Activated T-helper 1 cell treated with Interleukin-2 at 50 U/mL for 16 hours (primary cell): ENCODE results near the gene CYCS.
"Not testable (repeated sequence)": the region's sequence is repeated elsewhere in the genome, so short reads cannot be mapped to it uniquely, and the experiment has no call there.

ENCODE experiments used
- DNase-seq: peaks from one replicate; pipeline ENCODE4 v3.0.0-alpha.2; 2020; ENCODE audit warnings: low read depth

CYCS gene

DNA sequence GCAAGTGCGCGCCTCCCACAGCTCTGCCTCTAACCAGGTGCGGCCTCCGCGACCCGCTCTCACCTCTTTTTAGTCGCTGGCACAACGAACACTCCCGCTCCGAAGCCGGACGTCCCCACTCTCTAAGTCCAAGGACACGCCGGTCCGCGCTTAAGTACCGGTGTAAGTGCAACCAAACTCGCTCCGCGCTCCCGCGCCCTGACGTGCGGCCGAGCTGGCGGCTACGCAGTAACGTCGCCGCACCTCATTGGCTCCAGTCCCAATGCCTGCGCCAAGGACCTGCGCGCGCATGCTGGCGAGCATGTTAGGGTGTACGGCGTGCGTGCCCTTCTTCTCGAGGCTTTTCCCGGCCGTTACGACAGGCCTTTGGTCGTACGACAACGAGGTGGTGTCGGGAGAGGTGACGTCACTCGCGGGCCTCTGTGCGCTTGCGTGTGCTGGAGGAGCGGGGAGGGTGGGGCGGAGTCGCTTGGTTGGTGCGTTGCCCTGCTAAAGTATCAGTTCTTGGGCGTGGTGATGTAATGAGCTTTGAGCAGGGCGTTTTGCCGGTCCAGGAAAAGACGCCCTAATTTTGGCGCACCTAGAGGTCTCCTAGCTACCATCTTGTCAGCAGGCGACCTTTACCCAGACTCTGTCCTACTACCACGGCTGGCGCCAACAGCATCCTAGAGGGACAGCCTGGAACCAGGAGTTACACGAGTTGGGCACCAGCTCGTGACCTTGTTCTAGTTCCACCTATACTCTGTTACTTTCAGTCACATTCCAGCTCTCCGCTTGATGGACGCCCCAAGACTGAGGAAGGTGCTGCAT lies at the start of gene CYCS:
Gene CYCS, minus strand, starts transcription at position 124 of the 810 bp plus-strand sequence. CDS start 1,141 bp downstream, outside the sequence.
- peak; percentile 99 for DNase-seq

DNA sequence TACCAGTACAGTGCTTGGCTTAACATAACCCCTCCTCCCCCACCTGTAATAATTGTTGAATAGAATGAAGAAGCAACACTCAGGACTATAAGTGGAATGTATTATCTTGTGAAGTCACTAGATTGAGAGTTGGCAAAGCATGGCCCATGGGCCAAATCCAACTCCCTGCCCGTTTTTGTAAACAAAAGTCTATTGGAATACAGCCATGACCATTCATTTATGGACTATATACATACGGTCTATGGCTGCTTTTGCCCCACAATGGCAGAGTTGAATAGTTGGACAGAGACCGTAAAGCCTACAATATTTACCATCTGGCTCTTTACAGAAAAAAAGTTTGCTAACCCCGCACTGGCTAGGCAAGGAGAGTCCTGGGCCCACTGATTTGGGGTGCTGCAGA lies 48.1 kb upstream of the CYCS start:
- DNase-seq: no peak

GRCh38 chr7:25171516-25171915 lies 46.5 kb upstream of the CYCS start:
- no peak for DNase-seq

GRCh38 chr7:25171071-25171470 lies 46.0 kb upstream of the CYCS start:
- no peak for DNase-seq

DNA sequence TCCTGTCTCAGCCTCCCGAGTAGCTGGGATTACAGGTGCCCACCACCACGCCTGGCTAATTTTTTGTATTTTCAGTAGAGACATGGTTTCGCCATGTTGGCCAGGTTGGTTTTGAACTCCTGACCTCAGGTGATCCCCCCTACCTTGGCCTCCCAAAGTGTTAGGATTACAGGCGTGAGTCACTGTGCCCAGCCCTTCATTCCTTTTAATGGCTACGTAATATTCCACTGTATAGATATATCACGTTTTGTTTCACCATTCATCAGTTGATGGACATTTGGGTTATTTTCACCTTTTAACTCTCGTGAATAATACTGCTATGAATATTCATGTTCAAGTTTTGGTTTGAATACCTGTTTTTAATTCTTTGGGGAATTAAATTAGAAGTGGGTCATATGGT lies 44.6 kb upstream of the CYCS start:
- no peak for DNase-seq

GRCh38 chr7:25168145-25168544 lies 43.1 kb upstream of the CYCS start:
- no peak for DNase-seq

DNA sequence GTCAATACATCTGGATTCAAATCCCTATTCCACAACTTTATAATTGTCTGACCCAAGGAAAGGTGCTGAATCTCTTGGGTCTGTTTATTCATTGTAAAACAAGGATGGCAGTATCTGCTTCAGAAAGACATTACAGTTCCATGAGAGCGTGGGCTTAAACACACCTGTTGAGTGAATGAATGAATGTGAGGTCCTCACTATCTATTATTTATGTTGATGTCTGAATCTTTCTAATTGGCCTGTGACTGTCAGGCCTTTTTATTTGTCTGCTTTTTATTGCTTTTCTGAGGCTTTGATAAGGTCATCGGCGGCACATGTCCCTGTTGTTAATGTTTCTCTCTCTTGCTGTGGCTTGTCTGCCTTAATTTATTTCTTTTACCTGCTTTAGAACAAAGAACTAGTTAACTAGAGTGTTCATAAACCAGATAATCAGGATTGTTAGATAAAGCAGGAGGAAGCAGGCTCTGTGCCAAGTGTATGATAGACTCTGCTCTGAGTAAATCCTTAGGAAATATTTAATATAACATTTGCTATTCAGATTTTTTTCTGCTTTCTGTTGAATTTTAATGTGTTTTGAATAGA lies 42.3 kb upstream of the CYCS start:
- no peak for DNase-seq

DNA sequence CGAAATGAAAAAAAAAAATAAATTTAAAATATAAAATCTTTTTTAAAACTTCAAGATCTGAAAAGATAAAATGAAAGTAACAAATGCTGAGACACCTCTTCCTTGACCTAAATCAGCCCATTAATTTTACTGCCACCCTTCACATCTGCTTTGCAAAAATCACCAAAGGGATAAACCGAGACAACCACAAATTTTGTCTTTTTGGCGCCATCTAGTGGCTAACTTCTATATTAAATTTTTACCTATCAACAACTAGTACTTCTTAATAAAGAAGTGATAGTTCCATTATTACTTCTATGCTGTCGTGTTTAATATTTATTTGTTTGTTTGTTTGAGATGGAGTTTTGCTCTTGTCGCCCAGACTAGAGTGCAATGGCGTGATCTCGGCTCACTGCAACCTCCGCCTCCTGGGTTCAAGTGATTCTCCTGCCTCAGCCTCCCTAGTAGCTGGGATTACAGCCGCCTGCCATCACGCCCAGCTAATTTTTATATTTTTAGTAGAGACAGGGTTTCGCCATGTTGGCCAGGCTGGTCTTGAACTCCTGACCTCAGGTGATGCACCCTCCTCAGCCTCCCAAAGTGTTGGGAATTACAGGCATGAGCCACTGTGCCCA lies 35.0 kb upstream of the CYCS start:
- not testable (repeated sequence) for DNase-seq

DNA sequence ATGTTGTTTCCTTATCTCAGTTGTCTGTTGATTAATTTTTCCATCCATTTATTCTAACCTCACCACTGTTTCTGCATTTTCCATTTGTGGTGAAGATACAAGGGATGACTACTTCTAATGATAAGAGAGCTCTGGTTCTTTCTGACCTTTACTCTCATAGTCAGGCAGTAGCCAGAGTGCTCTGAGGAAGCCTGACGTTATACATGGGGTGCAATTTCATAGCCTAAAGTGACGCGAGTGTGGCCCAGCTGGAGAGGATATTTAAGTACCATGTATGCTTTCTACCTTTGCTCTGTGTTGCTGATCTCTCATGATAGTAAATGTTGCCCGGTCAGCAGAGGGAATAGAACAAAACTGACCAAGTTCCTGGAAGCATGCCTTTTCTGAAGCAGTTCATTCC lies 33.9 kb upstream of the CYCS start:
- DNase-seq: no peak

- no peak for DNase-seq
Measured at GRCh38 chr7:25151773-25152172, 26.7 kb upstream of the CYCS start.

DNA sequence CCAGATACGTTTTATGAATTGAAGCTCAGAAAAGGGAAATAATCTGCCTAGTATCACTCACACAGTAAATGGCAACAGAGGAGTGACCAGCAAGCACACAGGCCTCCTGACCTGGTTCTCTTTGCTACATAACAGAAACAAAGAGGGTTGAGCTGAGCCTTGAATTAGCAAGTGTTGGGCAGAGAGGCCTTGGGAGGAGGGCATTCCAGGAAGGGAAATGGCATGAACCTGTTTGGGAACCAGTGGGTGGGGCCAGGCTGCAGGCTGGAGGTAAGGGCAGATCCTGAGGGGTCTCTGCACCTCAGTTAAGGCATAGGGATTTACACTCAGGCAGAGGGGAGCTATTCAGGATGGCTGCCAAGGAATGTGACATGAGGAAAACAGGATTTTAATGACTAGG lies 24.8 kb upstream of the CYCS start:
- no peak for DNase-seq

DNA sequence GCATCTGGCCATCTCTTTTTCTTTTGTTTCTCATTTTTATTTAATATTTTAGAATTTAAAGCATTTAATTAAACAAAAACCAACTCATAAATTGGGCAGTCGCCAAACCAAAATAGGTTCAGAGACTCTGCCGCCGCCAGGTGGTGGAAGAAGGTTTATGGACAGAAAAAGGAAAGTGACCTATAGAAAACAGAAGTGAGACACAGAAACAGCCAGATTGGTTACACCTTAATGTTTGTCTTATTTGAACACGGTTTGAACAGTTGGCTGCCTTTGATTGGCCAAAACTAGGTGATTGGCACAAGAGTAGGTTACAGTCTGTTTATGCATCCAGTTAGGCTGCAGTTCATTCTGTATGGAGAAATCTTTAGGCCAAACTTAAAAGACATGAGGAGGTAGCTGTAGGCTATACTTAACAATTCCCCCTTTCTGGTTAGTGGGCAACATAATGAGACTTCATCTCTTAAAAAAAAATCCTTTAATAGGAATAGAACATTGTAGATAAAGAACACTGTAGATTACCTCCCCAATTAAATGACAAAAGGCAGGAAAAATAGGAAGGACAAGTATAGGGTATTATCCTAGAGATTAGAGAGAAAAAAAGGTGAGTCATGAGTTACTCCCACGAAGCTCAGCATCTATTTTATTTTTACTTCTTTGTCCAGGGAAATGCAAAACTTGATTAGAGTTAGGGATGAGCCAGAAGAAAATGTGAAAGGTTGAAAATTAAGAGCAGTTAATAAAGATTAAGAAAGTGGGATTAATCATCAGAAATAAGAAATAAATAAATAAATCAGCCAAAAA lies 23.9 kb upstream of the CYCS start:
- no peak for DNase-seq

DNA sequence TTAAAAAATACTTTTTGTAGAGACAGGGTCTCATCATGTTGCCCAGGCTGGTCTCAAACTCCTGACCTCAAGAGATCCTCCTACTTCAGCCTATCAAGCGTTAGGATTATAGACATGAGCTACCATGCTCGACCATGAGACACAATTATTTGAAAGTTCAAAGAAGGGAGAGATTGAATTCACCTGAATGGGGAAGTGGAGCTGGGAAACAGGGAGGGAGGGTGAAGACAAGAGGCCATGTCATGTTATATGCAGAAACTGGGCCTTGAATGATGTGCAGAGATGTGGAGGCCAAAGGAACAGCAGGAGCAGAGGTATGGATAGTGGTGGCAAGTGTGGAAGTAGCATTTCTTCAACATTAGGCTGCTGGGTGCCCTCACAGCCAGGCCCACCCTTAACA lies 18.7 kb upstream of the CYCS start:
- DNase-seq: no peak

DNA sequence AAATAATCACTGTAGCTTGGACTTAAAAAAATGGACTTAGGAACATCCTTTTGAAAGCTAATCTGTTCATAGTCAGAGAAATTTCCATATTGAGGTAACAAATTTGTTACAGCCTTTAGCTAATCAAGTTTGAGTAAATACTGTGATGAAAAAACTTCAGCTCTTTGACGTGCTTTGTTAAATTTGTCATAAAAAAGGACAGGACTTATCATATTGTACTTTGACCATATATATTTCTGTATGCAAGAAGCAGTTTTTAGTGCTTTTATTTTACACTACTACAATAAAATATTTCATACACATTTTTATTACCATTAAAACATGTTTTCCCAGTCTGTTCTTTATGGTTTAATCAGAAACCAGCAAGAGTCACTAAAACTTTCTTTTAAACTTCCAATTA lies 14.5 kb upstream of the CYCS start:
- DNase-seq: no peak

GRCh38 chr7:25134358-25135010 lies 9.4 kb upstream of the CYCS start:
- no peak for DNase-seq

DNA sequence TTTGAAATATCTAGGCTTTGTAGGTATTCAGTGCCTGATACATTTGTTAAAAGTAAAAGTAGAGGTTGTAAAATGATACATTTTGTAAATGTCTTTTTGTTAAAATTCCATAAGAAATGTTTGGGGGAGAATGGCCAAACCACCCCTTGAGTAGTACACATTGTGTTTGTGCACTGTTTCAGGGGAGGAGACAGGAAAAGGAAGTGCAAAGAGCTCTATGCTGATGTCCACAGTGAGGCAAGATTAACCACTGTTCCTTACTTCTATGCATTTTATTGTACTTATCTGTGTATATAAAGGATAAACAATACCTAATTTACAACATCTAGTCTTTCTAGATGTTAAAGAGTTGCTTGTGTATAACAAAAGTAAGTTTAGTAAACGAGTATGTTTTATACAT lies 7.4 kb upstream of the CYCS start:
- DNase-seq: no peak

- no peak for DNase-seq
Measured at GRCh38 chr7:25126751-25127150, 1.7 kb upstream of the CYCS start.

GRCh38 chr7:25124465-25125136 lies 459 bp downstream of the CYCS start:
- no peak for DNase-seq

- DNase-seq: no peak
Measured at GRCh38 chr7:25122373-25122772, 2.7 kb downstream of the CYCS start.

- no peak for DNase-seq
Measured at GRCh38 chr7:25121599-25121998, 3.5 kb downstream of the CYCS start.

DNA sequence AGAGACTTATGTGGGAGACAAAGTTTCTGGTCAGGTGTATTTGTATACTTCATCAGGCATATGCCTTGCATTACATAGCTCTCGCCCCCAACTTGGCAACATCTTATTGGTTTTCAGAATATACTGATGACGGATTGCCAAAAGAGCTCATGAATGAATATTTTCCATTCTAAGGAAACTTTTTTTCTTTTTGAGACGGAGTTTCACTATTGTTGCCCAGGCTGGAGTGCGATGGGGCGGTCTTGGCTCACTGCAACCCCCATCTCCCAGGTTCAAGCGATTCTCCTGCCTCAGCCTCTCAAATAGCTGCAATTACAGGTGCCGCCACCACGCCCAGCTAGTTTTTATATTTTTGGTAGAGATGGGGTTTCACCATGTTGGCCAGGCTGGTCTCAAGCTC lies 6.0 kb downstream of the CYCS start:
- no peak for DNase-seq
